GM23338 (cell line): ENCODE measurements around the gene GHRH. TPM values are rescaled to one million over a fixed set of nuclear protein-coding genes. Genes with fewer than 3 reads are reported as not detected.

ENCODE experiments used
- ATAC-seq: fragments of 200-7000 bp; cut with Tn5 transposase; 3 replicates; pipeline ENCODE4 v1.9.1; 2020
- DNase-seq: peaks from one replicate; pipeline ENCODE4 v3.0.0-alpha.2; 2015; ENCODE audit warnings: low spot score
- H2AFZ ChIP-seq: fragments of 200-600 bp; sonication (generic); 2 replicates; pipeline ENCODE4 v1.8.0; 2016; ENCODE audit warnings: antibody characterized with exemption, mild to moderate bottlenecking, moderate library complexity
- H3F3A ChIP-seq: fragments of 200-600 bp; sonication (generic); replicated peaks from 2 replicates; pipeline ENCODE4 v1.8.0; 2017; ENCODE audit warnings: antibody characterized with exemption, mixed run types, low read depth
- H3K27ac ChIP-seq: fragments of 200-600 bp; sonication (generic); 2 replicates; pipeline ENCODE4 v1.6.1; 2016; ENCODE audit warnings: low read depth
- H3K27me3 ChIP-seq: fragments of 200-600 bp; sonication (generic); 2 replicates; pipeline ENCODE4 v1.8.0; 2016; ENCODE audit warnings: mild to moderate bottlenecking, mixed run types, moderate library complexity; ENCODE audit not compliant: insufficient read depth
- H3K36me3 ChIP-seq: fragments of 200-600 bp; sonication (generic); 2 replicates; pipeline ENCODE4 v1.8.0; 2016; ENCODE audit warnings: mild to moderate bottlenecking; ENCODE audit not compliant: insufficient read depth
- H3K4me1 ChIP-seq: fragments of 200-600 bp; sonication (generic); 2 replicates; pipeline ENCODE4 v1.8.0; 2016; ENCODE audit warnings: mild to moderate bottlenecking, moderate library complexity; ENCODE audit not compliant: insufficient read depth
- H3K4me2 ChIP-seq: fragments of 200-600 bp; sonication (generic); 2 replicates; pipeline ENCODE4 v1.7.1; 2017; ENCODE audit warnings: mixed run types
- H3K4me3 ChIP-seq: fragments of 200-600 bp; sonication (generic); 2 replicates; pipeline ENCODE4 v1.6.1; 2016; ENCODE audit warnings: mixed run types
- H3K79me2 ChIP-seq: fragments of 200-600 bp; sonication (generic); replicated peaks from 2 replicates; pipeline ENCODE4 v1.8.0; 2017; ENCODE audit warnings: mild to moderate bottlenecking; ENCODE audit not compliant: insufficient read depth
- H3K9me2 ChIP-seq: fragments of 200-600 bp; sonication (generic); 2 replicates; pipeline ENCODE4 v1.8.0; 2017; ENCODE audit not compliant: insufficient read depth
- H4K20me1 ChIP-seq: fragments of 200-600 bp; sonication (generic); replicated peaks from 2 replicates; pipeline ENCODE4 v1.8.0; 2017; ENCODE audit warnings: mild to moderate bottlenecking; ENCODE audit not compliant: insufficient read depth
- H3K27ac Mint-ChIP-seq: 2 replicates; pipeline ENCODE4 v1.8.0; 2020; ENCODE audit warnings: inconsistent platforms, mild to moderate bottlenecking, moderate library complexity, mixed read lengths
- H3K27me3 Mint-ChIP-seq: 3 replicates; pipeline ENCODE4 v1.8.0; 2022; ENCODE audit warnings: low read depth, mild to moderate bottlenecking, moderate library complexity, mixed read lengths, inconsistent platforms; ENCODE audit not compliant: insufficient read depth, poor library complexity
- H3K36me3 Mint-ChIP-seq: 3 replicates; pipeline ENCODE4 v1.8.0; 2021; ENCODE audit warnings: low read depth, mild to moderate bottlenecking, inconsistent platforms, moderate library complexity, mixed read lengths
- H3K4me1 Mint-ChIP-seq: 3 replicates; pipeline ENCODE4 v1.8.0; 2020; ENCODE audit warnings: mild to moderate bottlenecking, inconsistent platforms, mixed read lengths
- H3K4me3 Mint-ChIP-seq: 3 replicates; pipeline ENCODE4 v1.8.0; 2021; ENCODE audit warnings: moderate library complexity, mild to moderate bottlenecking, inconsistent platforms, mixed read lengths
- H3K9me3 Mint-ChIP-seq: 3 replicates; pipeline ENCODE4 v1.8.0; 2020; ENCODE audit warnings: moderate library complexity, mild to moderate bottlenecking, inconsistent platforms, mixed read lengths
- CREB1 ChIP-seq: fragments of 250-450 bp; sonication (Bioruptor Pico); IDR thresholded peaks from 2 replicates; pipeline ENCODE4 v1.5.0; 2020; ENCODE audit warnings: low read depth, mild to moderate bottlenecking, moderate library complexity
- CTCF ChIP-seq, 2 experiments: fragments of 200-600 bp in 1 of 2; sonication (generic) in 1 of 2; conservative IDR thresholded peaks; 2 replicates each; pipeline versions ENCODE4 v1.5.1 to v1.6.1; 2016 to 2017; ENCODE audit warnings: antibody characterized with exemption in 2 of 2, low read depth in 2 of 2, mild to moderate bottlenecking in 2 of 2, moderate library complexity in 1 of 2
- ETS1 ChIP-seq: IDR thresholded peaks from 2 replicates; pipeline ENCODE4 v1.6.1; 2016; ENCODE audit warnings: antibody characterized with exemption
- EZH2 ChIP-seq: fragments of 200-600 bp; sonication (generic); IDR thresholded peaks from one replicate; pipeline ENCODE4 v1.8.0; 2017; ENCODE audit warnings: antibody characterized with exemption, mild to moderate bottlenecking, low read depth; ENCODE audit not compliant: unreplicated experiment
- NANOG ChIP-seq: IDR thresholded peaks from 2 replicates; pipeline ENCODE4 v1.6.1; 2016; ENCODE audit warnings: antibody characterized with exemption, borderline replicate concordance
- REST ChIP-seq: IDR thresholded peaks from one replicate; pipeline ENCODE4 v1.6.1; 2018; ENCODE audit warnings: antibody characterized with exemption; ENCODE audit not compliant: unreplicated experiment
- STAT1 ChIP-seq: IDR thresholded peaks from one replicate; pipeline ENCODE4 v1.6.1; 2016; ENCODE audit warnings: antibody characterized with exemption; ENCODE audit not compliant: unreplicated experiment
- polyA plus RNA-seq: library from polyadenylated mRNA; unstranded; fragments of >200 nt; fragmentation: Nextera tagmentation; extraction: Ambion mirVana; gene quantifications from 2 replicates; pipeline ENCODE4 v1.2.1, GENCODE V29; 2016
- total RNA-seq: library from RNA; depleted of rRNA; stranded (reverse); fragments of >200 nt; shearing (Covaris generic); gene quantifications from 2 replicates; pipeline ENCODE4 v1.2.3, GENCODE V29; 2014

The GHRH gene
- total and polyA plus RNA-seq, 2 experiments from 2014 or later: 0.40 TPM; not detected in 1

GRCh38 chr20:37295001-37295400 lies 33.4 kb upstream of the GHRH start:
- Histone ChIP-seq H3K79me2 (peaks cover 75% of the 10 kb centered on the region), H3K27ac (no peak overlapping the region; the same call in 1 of the 2 replicates), H3K4me2 (no peak overlapping the region), H3K4me3 (no peak overlapping the region), H4K20me1 (peaks cover 7% of the 10 kb centered on the region; the same call in 1 of the 2 replicates), H3K27me3 (no peaks in the 10 kb centered on the region), H2AFZ (no peak overlapping the region), H3K9me2 (peaks cover 3% of the 10 kb centered on the region; the same call in 1 of the 2 replicates), H3F3A (0 out of 2 replicates have a peak, but pooled peaks cover 7% of the 10 kb centered on the region), H3K4me1 (peaks cover 13% of the 10 kb centered on the region; the same call in 1 of the 2 replicates), H3K36me3 (peaks cover 7% of the 10 kb centered on the region; the same call in 1 of the 2 replicates)
- peaks cover 15% of the 10 kb centered on the region for H3K4me1 Mint-ChIP-seq
- peaks cover 13% of the 10 kb centered on the region for H3K9me3 Mint-ChIP-seq
- DNase-seq: no peak
- H3K27ac Mint-ChIP-seq: no peak overlapping the region
- ATAC-seq: peak; percentile 35; the same call in 2 of the 3 replicates
- H3K4me3 Mint-ChIP-seq: no peak overlapping the region
- peaks cover 37% of the 10 kb centered on the region for H3K36me3 Mint-ChIP-seq
- TF ChIP-seq CTCF (conservative IDR thresholded peaks at IDR 0.05; ENCODE audit: low read depth in 2 of 2) (no peak), ETS1 (no peak), REST (no peak), STAT1 (no peak), EZH2 (no peak)
- H3K27me3 Mint-ChIP-seq: no peaks in the 10 kb centered on the region

GRCh38 chr20:37294262-37294981 lies 32.8 kb upstream of the GHRH start:
- no peak overlapping the region for H3K4me2 ChIP-seq
- no peaks in the 10 kb centered on the region for H3K27me3 ChIP-seq
- H3K4me1 ChIP-seq: peaks cover 13% of the 10 kb centered on the region; the same call in 1 of the 2 replicates
- Mint-ChIP-seq H3K9me3 (peaks cover 13% of the 10 kb centered on the region), H3K4me3 (no peak overlapping the region), H3K4me1 (peaks cover 16% of the 10 kb centered on the region), H3K27me3 (no peaks in the 10 kb centered on the region), H3K27ac (peak overlapping the region; percentile 4; the same call in 1 of the 2 replicates), H3K36me3 (peaks cover 37% of the 10 kb centered on the region)
- H2AFZ ChIP-seq: no peak overlapping the region
- peaks cover 3% of the 10 kb centered on the region; the same call in 1 of the 2 replicates for H3K9me2 ChIP-seq
- H4K20me1 ChIP-seq: peaks cover 7% of the 10 kb centered on the region; the same call in 1 of the 2 replicates
- no peak overlapping the region for H3K4me3 ChIP-seq
- no peak for ATAC-seq
- peaks cover 7% of the 10 kb centered on the region; the same call in 1 of the 2 replicates for H3K36me3 ChIP-seq
- H3K79me2 ChIP-seq: peaks cover 78% of the 10 kb centered on the region
- no peak for DNase-seq
- no peak overlapping the region; the same call in none of the 2 replicates for H3K27ac ChIP-seq
- H3F3A ChIP-seq: 0 out of 2 replicates have a peak, but pooled peaks cover 7% of the 10 kb centered on the region
- TF ChIP-seq CREB1: no peak
- no peak for TF ChIP-seq EZH2
- TF ChIP-seq REST: no peak
- no peak for TF ChIP-seq STAT1
- TF ChIP-seq NANOG: no peak
